OCI-LY7 (cell line): ENCODE data around the gene IFNB1. TPM values are rescaled to one million over a fixed set of nuclear protein-coding genes. Genes with fewer than 3 reads are reported as not detected.

Experiments
- BruUV-seq: library from RNA; stranded (reverse); fragments of 400-500 nt; replicated peaks from 2 replicates; lab custom pipeline; 2021; lab: Mats Ljungman, UMichigan
- CTCF ChIA-PET: fragments of 300-600 bp; sonication (Branson Sonifier 250); formaldehyde crosslinking; loops from one replicate; lab custom pipeline; 2022; ENCODE audit warnings: antibody characterized with exemption; ENCODE audit not compliant: unreplicated experiment; lab: Charles Lee
- POLR2A ChIA-PET: fragments of 300-600 bp; sonication (Branson Sonifier 250); formaldehyde crosslinking; loops from one replicate; lab custom pipeline; 2022; ENCODE audit warnings: antibody characterized with exemption; lab: Charles Lee
- DNase-seq: peaks from one replicate; pipeline ENCODE4 v3.0.0-alpha.2; 2015; ENCODE audit warnings: low spot score
- H2AFZ ChIP-seq: fragments of 200-600 bp; sonication (generic), shearing (Covaris generic); 2 replicates; pipeline ENCODE4 v1.6.1; 2014; ENCODE audit warnings: mild to moderate bottlenecking, antibody characterized with exemption, low read length, moderate library complexity
- H3K27ac ChIP-seq: fragments of 200-600 bp; sonication (generic); 2 replicates; pipeline ENCODE4 v1.5.1; 2014; ENCODE audit warnings: mixed run types, low read depth, mild to moderate bottlenecking, moderate library complexity, low read length, inconsistent platforms; ENCODE audit not compliant: poor library complexity, severe bottlenecking
- H3K36me3 ChIP-seq: fragments of 200-600 bp; sonication (generic); 2 replicates; pipeline ENCODE4 v1.6.1; 2014; ENCODE audit warnings: mild to moderate bottlenecking, antibody characterized with exemption, low read length, moderate library complexity, mixed read lengths; ENCODE audit not compliant: insufficient read depth
- H3K4me1 ChIP-seq: fragments of 200-600 bp; sonication (generic); 2 replicates; pipeline ENCODE4 v1.5.1; 2014; ENCODE audit warnings: mild to moderate bottlenecking, low read length; ENCODE audit not compliant: insufficient read depth, poor library complexity, severe bottlenecking
- H3K4me2 ChIP-seq: fragments of 200-600 bp; sonication (generic); 2 replicates; pipeline ENCODE4 v1.6.1; 2014; ENCODE audit warnings: mild to moderate bottlenecking, low read length
- H3K4me3 ChIP-seq: fragments of 200-600 bp; sonication (generic); 2 replicates; pipeline ENCODE4 v1.5.1; 2014; ENCODE audit warnings: mild to moderate bottlenecking, low read depth, low read length; ENCODE audit not compliant: poor library complexity, severe bottlenecking
- H3K79me2 ChIP-seq: fragments of 200-600 bp; sonication (generic); 2 replicates; pipeline ENCODE4 v1.6.1; 2016; ENCODE audit warnings: low read depth, mild to moderate bottlenecking, low read length, moderate library complexity, mixed read lengths; ENCODE audit not compliant: insufficient read depth
- H3K9me2 ChIP-seq: fragments of 200-600 bp; sonication (generic); 2 replicates; pipeline ENCODE4 v1.6.1; 2016; ENCODE audit warnings: mild to moderate bottlenecking, low read length, mixed read lengths; ENCODE audit not compliant: insufficient read depth
- H3K9me3 ChIP-seq: fragments of 200-600 bp; sonication (generic); 2 replicates; pipeline ENCODE4 v1.6.1; 2014; ENCODE audit warnings: mild to moderate bottlenecking, mixed run types, low read length, mixed read lengths
- H4K20me1 ChIP-seq: fragments of 200-600 bp; sonication (generic); 2 replicates; pipeline ENCODE4 v1.6.1; 2014; ENCODE audit warnings: mild to moderate bottlenecking, antibody characterized with exemption, low read length, moderate library complexity, mixed read lengths; ENCODE audit not compliant: insufficient read depth
- CTCF ChIP-seq: fragments of 200-600 bp; sonication (generic); conservative IDR thresholded peaks from 2 replicates; pipeline ENCODE4 v1.5.1; 2014; ENCODE audit warnings: mild to moderate bottlenecking, antibody characterized with exemption, low read length, moderate library complexity, mixed read lengths
- EZH2phosphoT487 ChIP-seq: fragments of 200-600 bp; sonication (generic); IDR thresholded peaks from 2 replicates; pipeline ENCODE4 v1.6.1; 2018; ENCODE audit warnings: low read depth, borderline replicate concordance, mild to moderate bottlenecking, mixed run types, antibody characterized with exemption, low read length, moderate library complexity, mixed read lengths
- intact Hi-C: fragments of 100-400 bp; cut with micrococcal nuclease; formaldehyde crosslinking; loops from one replicate; pipeline ENCODE4 v1.10.0; 2022; ENCODE audit not compliant: unreplicated experiment
- total RNA-seq, 2 experiments: library from RNA; depleted of rRNA in 1 of 2; stranded (reverse); fragments of >200 nt in 1 of 2; shearing (Covaris generic) in 1 of 2; gene quantifications; 2 replicates each; pipeline ENCODE4 v1.2.3, GENCODE V29; 2014 to 2022

IFNB1 gene
- total RNA-seq, 2 experiments from 2014 or later = not detected

GRCh38 chr9:21070171-21070571 is 7.6 kb downstream of the IFNB1 start:
- Histone ChIP-seq H3K36me3 (no peaks in the 10 kb centered on the region), H3K4me3 (no peak overlapping the region), H3K9me3 (no peaks in the 10 kb centered on the region), H3K4me2 (no peak overlapping the region), H3K4me1 (no peaks in the 10 kb centered on the region), H3K79me2 (no peaks in the 10 kb centered on the region), H3K9me2 (no peaks in the 10 kb centered on the region), H4K20me1 (no peaks in the 10 kb centered on the region), H2AFZ (no peak overlapping the region), H3K27ac (no peak overlapping the region)
- ChIA-PET POLR2A (interaction anchor here (0.5 to 1.2 kb wide), 4 partner anchors 9 to 1196 kb away, joined by 3 read pairs; no protein-coding TSS in a partner anchor), CTCF (no interaction called here)
- TF ChIP-seq EZH2phosphoT487 = no peak
- TF ChIP-seq CTCF = no peak
- intact Hi-C loops = no loop called here
- no TSS peak for BruUV-seq
- DNase-seq = no peak

- CTCF ChIA-PET = no interaction called here
These were observed 16.7 kb downstream of the IFNB1 start for GRCh38 chr9:21060919-21061561.

More at GRCh38 chr9:21060919-21061561, 16.7 kb downstream of the IFNB1 start:
- TF ChIP-seq EZH2phosphoT487 (no peak), CTCF (no peak)
- no peak overlapping the region for H2AFZ ChIP-seq
- intact Hi-C loops = no loop called here
- no peak overlapping the region for H3K4me2 ChIP-seq
- no peak overlapping the region for H3K4me3 ChIP-seq
- H3K36me3 ChIP-seq = no peaks in the 10 kb centered on the region
- H3K9me3 ChIP-seq = no peaks in the 10 kb centered on the region
- BruUV-seq = no TSS peak
- POLR2A ChIA-PET = interaction anchor here (1.5 kb wide), 1 partner anchor 11 kb away, joined by 3 read pairs; no protein-coding TSS in a partner anchor
- DNase-seq = no peak
- H3K9me2 ChIP-seq = no peaks in the 10 kb centered on the region
- no peak overlapping the region for H3K27ac ChIP-seq
- no peaks in the 10 kb centered on the region for H4K20me1 ChIP-seq
- no peaks in the 10 kb centered on the region for H3K79me2 ChIP-seq
- H3K4me1 ChIP-seq = no peaks in the 10 kb centered on the region
